ENCODE results near the gene MYCBP2. TPM values are rescaled to one million over a fixed set of nuclear protein-coding genes. Genes with fewer than 3 reads are reported as not detected.
A peak's percentile ranks its signal among the peaks of the same experiment; 100 is the strongest.
"Not testable (repeated sequence)": the region's sequence is repeated elsewhere in the genome, so short reads cannot be mapped to it uniquely, and the experiment has no call there.

MYCBP2 gene, protein sequence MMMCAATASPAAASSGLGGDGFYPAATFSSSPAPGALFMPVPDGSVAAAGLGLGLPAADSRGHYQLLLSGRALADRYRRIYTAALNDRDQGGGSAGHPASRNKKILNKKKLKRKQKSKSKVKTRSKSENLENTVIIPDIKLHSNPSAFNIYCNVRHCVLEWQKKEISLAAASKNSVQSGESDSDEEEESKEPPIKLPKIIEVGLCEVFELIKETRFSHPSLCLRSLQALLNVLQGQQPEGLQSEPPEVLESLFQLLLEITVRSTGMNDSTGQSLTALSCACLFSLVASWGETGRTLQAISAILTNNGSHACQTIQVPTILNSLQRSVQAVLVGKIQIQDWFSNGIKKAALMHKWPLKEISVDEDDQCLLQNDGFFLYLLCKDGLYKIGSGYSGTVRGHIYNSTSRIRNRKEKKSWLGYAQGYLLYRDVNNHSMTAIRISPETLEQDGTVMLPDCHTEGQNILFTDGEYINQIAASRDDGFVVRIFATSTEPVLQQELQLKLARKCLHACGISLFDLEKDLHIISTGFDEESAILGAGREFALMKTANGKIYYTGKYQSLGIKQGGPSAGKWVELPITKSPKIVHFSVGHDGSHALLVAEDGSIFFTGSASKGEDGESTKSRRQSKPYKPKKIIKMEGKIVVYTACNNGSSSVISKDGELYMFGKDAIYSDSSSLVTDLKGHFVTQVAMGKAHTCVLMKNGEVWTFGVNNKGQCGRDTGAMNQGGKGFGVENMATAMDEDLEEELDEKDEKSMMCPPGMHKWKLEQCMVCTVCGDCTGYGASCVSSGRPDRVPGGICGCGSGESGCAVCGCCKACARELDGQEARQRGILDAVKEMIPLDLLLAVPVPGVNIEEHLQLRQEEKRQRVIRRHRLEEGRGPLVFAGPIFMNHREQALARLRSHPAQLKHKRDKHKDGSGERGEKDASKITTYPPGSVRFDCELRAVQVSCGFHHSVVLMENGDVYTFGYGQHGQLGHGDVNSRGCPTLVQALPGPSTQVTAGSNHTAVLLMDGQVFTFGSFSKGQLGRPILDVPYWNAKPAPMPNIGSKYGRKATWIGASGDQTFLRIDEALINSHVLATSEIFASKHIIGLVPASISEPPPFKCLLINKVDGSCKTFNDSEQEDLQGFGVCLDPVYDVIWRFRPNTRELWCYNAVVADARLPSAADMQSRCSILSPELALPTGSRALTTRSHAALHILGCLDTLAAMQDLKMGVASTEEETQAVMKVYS (N-terminal part only)
- 29.6 and 31.2 TPM in 2 replicates for total RNA-seq (2014; rRNA removed; shearing (Covaris generic))

DNA sequence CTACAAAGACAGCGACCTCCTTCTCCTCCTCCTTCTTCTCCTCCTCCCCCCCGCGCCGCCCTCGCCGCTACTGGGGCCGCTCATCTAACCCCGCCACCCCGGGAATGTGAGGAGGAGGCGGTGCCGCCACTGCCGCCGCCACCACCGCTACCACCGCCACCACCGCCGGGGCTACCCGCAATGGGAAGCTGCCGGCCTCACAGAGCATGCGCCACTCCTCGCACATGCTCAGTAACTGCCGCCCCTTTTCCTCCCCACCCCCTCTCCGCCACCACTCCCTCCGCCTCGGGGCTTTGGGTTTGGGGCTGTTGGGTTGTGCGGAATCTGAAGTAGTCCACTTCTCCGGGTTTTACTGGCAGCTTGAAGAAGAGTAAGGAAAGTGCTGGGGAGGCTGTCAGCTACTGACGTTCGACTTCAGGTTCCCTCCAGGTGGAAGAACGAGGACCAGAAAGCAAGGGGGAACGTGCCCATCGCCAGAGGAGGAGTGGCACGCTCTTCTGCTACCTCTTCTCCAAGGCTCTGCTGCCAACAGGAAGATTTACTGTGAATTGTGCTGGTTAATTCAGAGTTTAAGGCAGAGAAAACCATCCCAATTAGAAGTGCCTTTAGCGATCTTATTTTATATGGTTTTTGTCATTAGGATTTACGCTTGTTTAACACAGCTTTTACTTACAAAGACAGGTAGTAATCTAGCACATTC lies at the start of gene MYCBP2:
Gene MYCBP2, minus strand, starts transcription at position 190 of the 700 bp plus-strand sequence. CDS start 319 bp downstream, outside the sequence.
- DNase-seq (ENCODE audit: low read depth) = peak; percentile 96

DNA sequence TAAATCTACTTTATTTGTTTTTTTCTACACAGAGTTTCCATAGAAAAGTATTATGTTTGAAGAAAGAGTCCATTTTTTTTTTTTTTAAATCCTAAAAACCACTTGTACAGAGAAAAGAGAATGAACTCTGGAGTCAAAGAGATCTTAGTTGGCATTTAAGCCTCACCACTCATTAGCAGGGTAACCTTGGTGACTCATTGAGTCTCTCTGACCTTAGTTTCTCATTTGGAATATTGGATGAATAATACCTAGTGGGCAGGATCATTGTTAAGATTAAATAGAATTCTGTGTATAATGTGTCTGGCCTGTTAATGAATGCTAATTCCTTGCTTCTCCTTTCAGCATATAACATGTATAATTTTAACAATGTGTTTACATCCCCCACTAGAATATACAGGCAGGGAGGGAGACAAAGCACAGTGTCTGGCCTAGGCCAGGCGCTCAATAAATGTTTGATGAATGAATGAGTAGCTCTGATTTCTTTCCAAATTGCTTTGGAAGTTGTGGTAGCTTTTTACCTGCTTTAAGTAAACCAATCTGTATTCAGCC lies 48.7 kb upstream of the MYCBP2 start:
- DNase-seq (ENCODE audit: low read depth) = no peak

- DNase-seq (ENCODE audit: low read depth) = no peak
Measured at GRCh38 chr13:77374786-77375185, 47.9 kb upstream of the MYCBP2 start.

DNA sequence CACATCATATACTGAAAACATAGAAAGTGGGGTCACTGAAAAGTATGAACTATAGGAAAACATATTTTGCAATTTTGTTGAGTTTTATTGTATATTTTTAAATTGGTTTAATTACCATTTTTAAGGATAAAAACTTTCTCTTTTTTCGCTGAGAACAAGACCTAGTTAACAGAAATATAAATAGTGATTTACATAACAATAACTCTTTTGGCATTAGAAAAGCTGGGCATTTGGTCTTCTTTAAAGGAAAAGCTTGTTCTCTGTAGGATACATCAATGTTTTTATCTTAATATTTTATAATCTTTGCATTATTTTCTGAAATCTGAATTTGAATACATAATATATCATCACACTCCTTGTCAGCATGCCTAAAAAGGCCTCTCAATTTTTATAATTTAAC lies 47.4 kb upstream of the MYCBP2 start:
- no peak for DNase-seq (ENCODE audit: low read depth)

GRCh38 chr13:77373502-77373901 lies 46.6 kb upstream of the MYCBP2 start:
- DNase-seq (ENCODE audit: low read depth) = no peak

GRCh38 chr13:77372275-77372674 lies 45.4 kb upstream of the MYCBP2 start:
- peak; percentile 1 for DNase-seq (ENCODE audit: low read depth)

DNA sequence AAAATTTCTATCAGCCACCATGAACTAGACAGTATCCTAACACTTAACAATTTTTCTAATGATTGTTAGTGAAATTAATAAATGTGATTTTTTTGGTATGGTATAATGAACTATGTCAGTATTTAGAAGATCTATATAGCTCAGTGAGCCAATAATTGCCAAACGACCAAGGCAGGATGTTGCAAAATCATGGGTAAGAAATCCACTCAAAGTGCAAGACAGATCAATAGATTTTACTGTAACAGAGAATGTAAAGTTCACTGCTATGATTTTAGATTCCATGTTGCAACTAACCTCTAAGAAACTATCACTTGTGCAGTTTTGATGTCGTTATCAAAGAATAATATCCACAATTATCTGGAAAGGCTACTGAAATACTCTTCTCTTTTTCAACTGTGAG lies 44.0 kb upstream of the MYCBP2 start:
- DNase-seq (ENCODE audit: low read depth) = no peak

DNA sequence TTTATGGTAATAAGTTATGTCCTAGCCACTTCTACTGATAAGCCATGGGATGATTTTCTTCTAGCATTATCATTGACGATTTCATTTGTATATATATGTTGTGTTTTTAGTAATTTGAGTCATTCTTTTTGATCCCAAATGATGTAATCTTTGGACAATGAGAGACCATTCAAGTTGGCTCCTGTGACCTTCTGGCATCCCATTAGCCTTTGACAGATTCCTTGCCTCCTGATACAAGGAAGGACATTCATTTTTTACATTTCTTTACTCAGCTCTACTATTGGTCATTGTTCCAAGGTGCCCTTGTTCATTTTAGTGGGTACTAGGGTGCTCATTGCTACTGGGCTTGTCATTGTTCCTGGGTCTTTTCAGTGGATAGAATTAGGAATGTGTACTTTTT lies 35.3 kb upstream of the MYCBP2 start:
- DNase-seq (ENCODE audit: low read depth) = no peak

- no peak for DNase-seq (ENCODE audit: low read depth)
Measured at GRCh38 chr13:77360032-77360685, 33.3 kb upstream of the MYCBP2 start.

DNA sequence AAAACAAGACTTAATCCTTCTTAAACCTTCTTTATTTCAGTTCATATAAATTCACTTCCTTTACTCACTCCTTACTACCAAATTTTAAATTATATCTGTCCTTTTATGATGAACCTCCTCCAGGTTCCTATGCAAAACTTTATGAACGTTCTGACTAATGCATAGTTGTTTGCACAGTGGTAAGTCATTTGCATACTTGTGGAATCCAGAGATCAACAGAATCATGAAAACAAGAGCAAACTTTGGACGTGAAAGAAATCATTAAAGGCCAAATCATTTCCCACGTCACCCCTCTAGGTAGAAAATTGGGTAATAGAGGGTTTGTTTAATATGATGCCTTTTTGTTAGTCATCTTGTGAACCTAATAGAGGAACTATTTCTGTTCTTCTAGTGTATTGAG lies 32.3 kb upstream of the MYCBP2 start:
- no peak for DNase-seq (ENCODE audit: low read depth)

DNA sequence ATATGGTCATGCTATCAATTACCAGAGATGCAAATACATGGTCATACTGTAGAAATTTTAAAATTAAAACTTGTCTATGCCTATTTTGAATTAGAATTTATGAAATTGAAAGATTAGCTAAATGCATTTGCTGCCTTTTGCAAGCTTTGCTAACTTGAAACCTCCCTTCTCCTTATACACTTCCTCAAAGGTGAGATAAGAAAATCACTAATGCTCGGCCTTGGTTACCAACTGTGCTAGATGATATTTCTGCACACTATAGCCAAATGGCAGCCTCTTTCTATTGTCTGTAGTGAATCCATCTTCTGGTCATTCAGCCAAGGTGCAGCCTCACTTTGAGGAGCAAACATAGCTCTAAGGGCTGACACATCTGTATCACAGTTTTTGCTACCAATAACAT lies 31.1 kb upstream of the MYCBP2 start:
- DNase-seq (ENCODE audit: low read depth) = no peak

GRCh38 chr13:77356155-77356554 lies 29.3 kb upstream of the MYCBP2 start:
- DNase-seq (ENCODE audit: low read depth) = no peak

GRCh38 chr13:77353995-77354394 lies 27.1 kb upstream of the MYCBP2 start:
- DNase-seq (ENCODE audit: low read depth) = no peak

GRCh38 chr13:77351315-77351714 lies 24.4 kb upstream of the MYCBP2 start:
- no peak for DNase-seq (ENCODE audit: low read depth)

DNA sequence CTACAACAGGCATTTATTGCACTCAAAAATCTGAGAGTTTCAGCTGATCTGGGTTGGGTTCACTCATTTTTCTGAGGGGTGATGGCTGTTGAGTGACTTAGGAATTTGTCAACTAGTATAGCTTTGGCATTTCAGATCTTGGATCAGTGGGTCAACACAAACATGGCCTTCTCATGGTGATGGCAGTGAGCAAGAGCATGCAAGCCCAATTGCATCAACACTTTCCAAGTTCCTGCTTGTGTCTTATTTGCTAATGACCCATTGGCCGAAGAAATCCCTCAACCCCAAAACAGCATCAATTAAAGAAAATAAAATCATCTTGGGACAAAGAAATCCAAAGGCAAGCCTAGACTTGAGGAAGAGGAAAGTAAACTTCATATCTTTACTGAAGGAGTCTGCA lies 23.9 kb upstream of the MYCBP2 start:
- DNase-seq (ENCODE audit: low read depth) = no peak

GRCh38 chr13:77349365-77349764 lies 22.5 kb upstream of the MYCBP2 start:
- no peak for DNase-seq (ENCODE audit: low read depth)

DNA sequence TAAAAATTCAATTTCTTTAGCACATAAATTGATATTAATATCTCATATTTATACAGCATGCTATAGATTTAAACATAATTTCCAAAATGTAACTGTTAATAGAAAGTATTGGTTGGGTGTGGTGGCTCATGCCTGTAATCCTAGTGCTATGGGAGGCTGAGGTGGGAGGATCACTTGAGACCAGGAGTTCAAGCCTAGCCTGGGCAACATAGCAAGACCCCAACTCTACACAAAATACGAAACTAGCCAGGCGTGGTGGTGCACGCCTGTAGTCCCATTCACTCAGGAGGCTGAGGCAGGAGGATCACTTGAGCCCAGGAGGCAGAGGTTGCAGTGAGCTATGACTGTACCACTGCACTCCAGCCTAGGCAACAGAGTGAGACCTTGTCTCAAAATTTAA lies 20.5 kb upstream of the MYCBP2 start:
- not testable (repeated sequence) for DNase-seq (ENCODE audit: low read depth)

- DNase-seq (ENCODE audit: low read depth) = no peak
Measured at GRCh38 chr13:77345150-77345780, 18.4 kb upstream of the MYCBP2 start.

GRCh38 chr13:77343841-77344240 lies 16.9 kb upstream of the MYCBP2 start:
- DNase-seq (ENCODE audit: low read depth) = no peak

DNA sequence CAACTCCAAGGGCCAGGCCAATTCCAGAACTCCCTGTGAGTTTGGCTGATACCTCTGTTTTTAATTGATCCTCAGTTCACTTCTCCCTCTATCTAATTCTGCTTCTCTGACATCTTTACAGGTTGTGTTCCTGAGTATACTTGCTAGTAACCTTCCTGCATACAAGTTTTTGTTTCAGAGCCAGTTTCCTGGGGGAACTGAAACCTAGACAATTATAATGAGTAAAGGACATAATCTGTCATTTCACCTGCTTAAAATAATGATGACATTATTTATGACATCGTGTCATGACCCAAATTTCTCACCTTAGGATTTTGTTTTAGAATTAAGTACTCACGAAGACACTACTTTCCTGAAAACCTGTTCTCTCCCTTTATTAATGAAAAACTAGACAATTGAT lies 12.5 kb upstream of the MYCBP2 start:
- DNase-seq (ENCODE audit: low read depth) = no peak
